HepG2 (cell line): Measurements from ENCODE around the gene ZFTA. TPM values are rescaled to one million over a fixed set of nuclear protein-coding genes. Genes with fewer than 3 reads are reported as not detected.

ENCODE experiments used
- ATAC-seq: fragments of 200-7000 bp; cut with Tn5 transposase; 3 replicates; pipeline ENCODE4 v1.9.1; 2020; ENCODE audit warnings: mild to moderate bottlenecking, moderate library complexity
- BruUV-seq: library from RNA; stranded (reverse); fragments of 400-500 nt; replicated peaks from 2 replicates; lab custom pipeline; 2021; lab: Mats Ljungman, UMichigan
- CTCF ChIA-PET: fragments of 300-600 bp; formaldehyde crosslinking; extraction: SDS; loops from one replicate; lab custom pipeline; 2021; ENCODE audit warnings: low total read pairs, inconsistent platforms, low intra/inter-chr PET ratio; lab: Yijun Ruan, JAX
- POLR2A ChIA-PET: fragments of 350-600 bp; sonication (Branson Sonifier 250); formaldehyde crosslinking; loops from one replicate; lab custom pipeline; 2020; ENCODE audit warnings: antibody characterized with exemption, inconsistent platforms; lab: Yijun Ruan, JAX
- DNase-seq: peaks from one replicate; pipeline ENCODE4 v3.0.0-alpha.2; 2015; ENCODE audit warnings: low spot score
- FAIRE-seq: peaks from 3 replicates; lab custom pipeline; 2011; peaks lifted over from hg19 to GRCh38; lab: Jason Lieb, UNC
- H2AFZ ChIP-seq: one replicate; pipeline ENCODE4 v1.6.1; 2011; ENCODE audit warnings: low read length, inconsistent platforms
- H3K27ac ChIP-seq: fragments of 300-600 bp; 3 replicates; pipeline ENCODE4 v1.8.0; 2011; ENCODE audit warnings: mixed run types, mild to moderate bottlenecking, mixed read lengths, low read length, inconsistent platforms; ENCODE audit not compliant: insufficient read depth; ENCODE audit errors: extremely low read length
- H3K27me3 ChIP-seq, 2 experiments: fragments of 200-600 bp in 1 of 2; 2 replicates in 1 of 2; 3 replicates in 1 of 2; pipeline versions ENCODE4 v1.6.0 to v1.8.0; 2011; ENCODE audit warnings: low read length in 2 of 2, mild to moderate bottlenecking in 2 of 2, moderate library complexity in 2 of 2, inconsistent platforms in 1 of 2; ENCODE audit not compliant: insufficient read depth in 2 of 2, control insufficient read depth in 1 of 2
- H3K36me3 ChIP-seq, 2 experiments: fragments of 200-600 bp in 1 of 2; replicated peaks in 1 of 2; 2 replicates in 1 of 2; 3 replicates in 1 of 2; pipeline versions ENCODE4 v1.5.1 to v1.8.0; 2011; ENCODE audit warnings: low read length in 2 of 2, inconsistent platforms in 1 of 2; ENCODE audit not compliant: insufficient read depth in 2 of 2, control insufficient read depth in 1 of 2
- H3K4me1 ChIP-seq: 2 replicates; pipeline ENCODE4 v1.5.1; 2012; ENCODE audit warnings: low read length, inconsistent platforms; ENCODE audit not compliant: insufficient read depth
- H3K4me2 ChIP-seq: 2 replicates; pipeline ENCODE4 v1.6.0; 2011; ENCODE audit warnings: low read depth, low read length, inconsistent platforms
- H3K4me3 ChIP-seq, 3 experiments: fragments of 200-600 bp in 1 of 3; sonication (generic), shearing (Covaris generic) in 1 of 3; replicated peaks in 1 of 3; 2 replicates each; pipeline ENCODE4 v1.5.1; 2011 to 2016; ENCODE audit warnings: low read length in 3 of 3, inconsistent platforms in 2 of 3, low read depth in 2 of 3, mild to moderate bottlenecking in 2 of 3, control low read depth in 1 of 3, mixed read lengths in 1 of 3; ENCODE audit not compliant: insufficient read depth in 1 of 3
- H3K79me2 ChIP-seq: one replicate; pipeline ENCODE4 v1.6.1; 2011; ENCODE audit warnings: low read length, inconsistent platforms; ENCODE audit not compliant: insufficient read depth
- H3K9ac ChIP-seq: 2 replicates; pipeline ENCODE4 v1.6.0; 2011; ENCODE audit warnings: mild to moderate bottlenecking, low read depth, low read length, inconsistent platforms; ENCODE audit not compliant: insufficient read depth
- H3K9me3 ChIP-seq: 2 replicates; pipeline ENCODE4 v1.5.1; 2012; ENCODE audit warnings: mild to moderate bottlenecking, low read length
- H4K20me1 ChIP-seq: 2 replicates; pipeline ENCODE4 v1.6.0; 2011; ENCODE audit warnings: inconsistent platforms, mild to moderate bottlenecking, low read length, moderate library complexity; ENCODE audit not compliant: insufficient read depth
- HDAC2 ChIP-seq: sonication (generic); formaldehyde crosslinking; IDR thresholded peaks from 2 replicates; pipeline ENCODE4 v1.4.0; 2020; ENCODE audit warnings: missing genetic modification reagents
- HNRNPK ChIP-seq: fragments of 200-400 bp; formaldehyde crosslinking; IDR thresholded peaks from 2 replicates; pipeline ENCODE4 v1.6.1; 2018; ENCODE audit warnings: low read length, low read depth, moderate library complexity, mild to moderate bottlenecking; ENCODE audit not compliant: poor library complexity, severe bottlenecking
- IRF2 ChIP-seq: IDR thresholded peaks from 2 replicates; pipeline ENCODE4 v1.6.1; 2018; ENCODE audit warnings: missing genetic modification reagents, missing compliant biosample characterization
- KDM5A ChIP-seq: fragments of 200-600 bp; sonication (generic); IDR thresholded peaks from 2 replicates; pipeline ENCODE4 v1.7.0; 2018; ENCODE audit warnings: antibody characterized with exemption, mild to moderate bottlenecking, low read length, borderline replicate concordance
- KDM6A ChIP-seq: IDR thresholded peaks from 2 replicates; pipeline ENCODE4 v1.6.1; 2016; ENCODE audit warnings: low read depth
- RARG ChIP-seq: sonication (generic); formaldehyde crosslinking; IDR thresholded peaks from 2 replicates; pipeline ENCODE4 v1.4.0; 2020; ENCODE audit warnings: low read depth, mild to moderate bottlenecking, missing genetic modification reagents
- ZNF138 ChIP-seq: sonication (generic); formaldehyde crosslinking; IDR thresholded peaks from 2 replicates; pipeline ENCODE4 v1.5.0; 2020; ENCODE audit warnings: mild to moderate bottlenecking, low read depth, missing genetic modification reagents
- ZNF230 ChIP-seq: sonication (generic); formaldehyde crosslinking; IDR thresholded peaks from 2 replicates; pipeline ENCODE4 v1.4.0; 2020; ENCODE audit warnings: mild to moderate bottlenecking, missing genetic modification reagents
- WGBS: methylation state at CpG from one replicate; pipeline ENCODE4 v1.1.6; 2017; ENCODE audit warnings: low lambda C conversion rate; 5-methylcytosine and 5-hydroxymethylcytosine counted together
- in situ Hi-C: cut with HindIII; loops from 2 replicates; pipeline ENCODE4 v1.10.0; 2017; ENCODE audit warnings: low pct_unique_long_range_greater_than_20kb; ENCODE audit not compliant: extremely low pct_ligation_motif_present
- intact Hi-C: fragments of 100-400 bp; cut with micrococcal nuclease; formaldehyde crosslinking; loops from one replicate; pipeline ENCODE4 v1.10.0; 2022; ENCODE audit not compliant: unreplicated experiment
- polyA plus RNA-seq, 8 experiments: library from polyadenylated mRNA; depleted of rRNA in 3 of 8; stranded (reverse) in 7 of 8; unstranded in 1 of 8; fragments of >200 nt; fragmentation: Illumina TruSeq in 4 of 8; extraction: Trizol in 4 of 8; gene quantifications; 2 replicates each; pipeline versions ENCODE4 v1.2.1 to v1.2.3, GENCODE V29; 2011 to 2016; ENCODE audit warnings: low read depth in 4 of 8, missing spikeins in 1 of 8, mixed read lengths in 1 of 8; ENCODE audit not compliant: insufficient read depth in 1 of 8
- total RNA-seq, 5 experiments: library from RNA; depleted of rRNA; stranded (reverse); fragments of >200 nt; fragmentation: Illumina TruSeq; extraction: Trizol; gene quantifications; 2 replicates each; pipeline ENCODE4 v1.2.3, GENCODE V29; 2016; ENCODE audit warnings: low read depth in 1 of 5
- TF ChIP-seq, protein P1 (sequence below): sonication (generic); formaldehyde crosslinking; IDR thresholded peaks from one replicate; pipeline ENCODE4 v1.5.1; 2020; ENCODE audit warnings: mild to moderate bottlenecking, missing genetic modification reagents; ENCODE audit errors: not compliant biosample characterization
- TF ChIP-seq, protein P2 (sequence below): sonication (generic); formaldehyde crosslinking; IDR thresholded peaks from 2 replicates; pipeline ENCODE4 v1.8.0; 2022; ENCODE audit warnings: missing genetic modification reagents, mild to moderate bottlenecking, inconsistent platforms, borderline replicate concordance

ZFTA gene
- total and polyA plus RNA-seq, 2 of the 13 experiments (the other 11 are each of a cell fraction or from before 2014, with no cell fraction given) = 3.9 to 10.4 TPM

DNA sequence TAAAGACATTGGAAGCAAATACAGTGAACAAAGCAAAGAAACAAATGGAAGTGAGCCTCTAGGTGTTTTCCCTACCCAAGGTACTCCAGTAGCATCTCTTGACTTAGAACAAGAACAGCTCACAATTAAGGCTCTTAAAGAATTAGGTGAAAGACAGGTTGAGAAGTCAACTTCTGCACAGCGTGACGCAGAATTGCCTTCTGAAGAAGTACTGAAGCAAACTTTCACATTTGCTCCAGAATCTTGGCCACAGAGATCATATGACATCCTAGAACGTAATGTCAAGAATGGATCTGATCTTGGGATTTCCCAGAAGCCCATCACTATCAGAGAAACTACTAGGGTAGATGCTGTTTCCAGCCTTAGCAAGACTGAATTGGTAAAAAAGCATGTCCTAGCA, 48.0 kb downstream of the ZFTA start:
- WGBS = 97% methylated on average over 3 of the region's 3 CpGs
- no peaks in the 10 kb centered on the region for H3K9me3 ChIP-seq

DNA sequence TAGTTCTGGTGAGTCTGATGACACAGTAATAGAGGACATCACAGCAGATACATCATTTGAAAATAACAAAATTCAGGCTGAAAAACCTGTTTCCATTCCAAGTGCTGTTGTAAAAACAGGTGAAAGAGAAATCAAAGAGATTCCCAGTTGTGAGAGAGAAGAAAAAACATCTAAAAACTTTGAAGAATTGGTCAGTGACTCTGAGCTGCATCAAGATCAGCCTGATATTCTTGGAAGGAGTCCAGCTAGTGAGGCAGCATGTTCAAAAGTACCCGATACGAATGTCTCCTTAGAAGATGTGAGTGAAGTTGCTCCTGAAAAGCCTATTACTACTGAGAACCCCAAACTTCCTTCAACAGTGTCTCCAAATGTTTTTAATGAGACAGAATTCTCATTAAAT, 48.6 kb downstream of the ZFTA start:
- Histone ChIP-seq H3K4me2 (no peak overlapping the region), H3K4me1 (peaks cover 10% of the 10 kb centered on the region), H3K27me3 (no peaks in the 10 kb centered on the region), H2AFZ (no peak overlapping the region), H3K9me3 (no peaks in the 10 kb centered on the region), H3K79me2 (no peaks in the 10 kb centered on the region), H3K36me3 (peaks cover 2 to 4% of the 10 kb centered on the region in 2 experiments; a peak in 1 of 5 replicates), H3K27ac (no peak overlapping the region), H4K20me1 (no peaks in the 10 kb centered on the region; the same call in 1 of the 2 replicates), H3K4me3 (no peak overlapping the region), H3K9ac (no peak overlapping the region)
- in situ Hi-C loops (no loop called here), intact Hi-C loops (no loop called here)
- ChIA-PET CTCF (no interaction called here), POLR2A (no interaction called here)
- no peak for ATAC-seq
- WGBS = 93% methylated on average over 2 of the region's 2 CpGs
- FAIRE-seq = no peak
- no TSS peak for BruUV-seq
- DNase-seq = no peak
- TF ChIP-seq IRF2 (CRISPR knock-in tag) (no peak), HDAC2 (no peak)
- TF ChIP-seq, protein P1, sequence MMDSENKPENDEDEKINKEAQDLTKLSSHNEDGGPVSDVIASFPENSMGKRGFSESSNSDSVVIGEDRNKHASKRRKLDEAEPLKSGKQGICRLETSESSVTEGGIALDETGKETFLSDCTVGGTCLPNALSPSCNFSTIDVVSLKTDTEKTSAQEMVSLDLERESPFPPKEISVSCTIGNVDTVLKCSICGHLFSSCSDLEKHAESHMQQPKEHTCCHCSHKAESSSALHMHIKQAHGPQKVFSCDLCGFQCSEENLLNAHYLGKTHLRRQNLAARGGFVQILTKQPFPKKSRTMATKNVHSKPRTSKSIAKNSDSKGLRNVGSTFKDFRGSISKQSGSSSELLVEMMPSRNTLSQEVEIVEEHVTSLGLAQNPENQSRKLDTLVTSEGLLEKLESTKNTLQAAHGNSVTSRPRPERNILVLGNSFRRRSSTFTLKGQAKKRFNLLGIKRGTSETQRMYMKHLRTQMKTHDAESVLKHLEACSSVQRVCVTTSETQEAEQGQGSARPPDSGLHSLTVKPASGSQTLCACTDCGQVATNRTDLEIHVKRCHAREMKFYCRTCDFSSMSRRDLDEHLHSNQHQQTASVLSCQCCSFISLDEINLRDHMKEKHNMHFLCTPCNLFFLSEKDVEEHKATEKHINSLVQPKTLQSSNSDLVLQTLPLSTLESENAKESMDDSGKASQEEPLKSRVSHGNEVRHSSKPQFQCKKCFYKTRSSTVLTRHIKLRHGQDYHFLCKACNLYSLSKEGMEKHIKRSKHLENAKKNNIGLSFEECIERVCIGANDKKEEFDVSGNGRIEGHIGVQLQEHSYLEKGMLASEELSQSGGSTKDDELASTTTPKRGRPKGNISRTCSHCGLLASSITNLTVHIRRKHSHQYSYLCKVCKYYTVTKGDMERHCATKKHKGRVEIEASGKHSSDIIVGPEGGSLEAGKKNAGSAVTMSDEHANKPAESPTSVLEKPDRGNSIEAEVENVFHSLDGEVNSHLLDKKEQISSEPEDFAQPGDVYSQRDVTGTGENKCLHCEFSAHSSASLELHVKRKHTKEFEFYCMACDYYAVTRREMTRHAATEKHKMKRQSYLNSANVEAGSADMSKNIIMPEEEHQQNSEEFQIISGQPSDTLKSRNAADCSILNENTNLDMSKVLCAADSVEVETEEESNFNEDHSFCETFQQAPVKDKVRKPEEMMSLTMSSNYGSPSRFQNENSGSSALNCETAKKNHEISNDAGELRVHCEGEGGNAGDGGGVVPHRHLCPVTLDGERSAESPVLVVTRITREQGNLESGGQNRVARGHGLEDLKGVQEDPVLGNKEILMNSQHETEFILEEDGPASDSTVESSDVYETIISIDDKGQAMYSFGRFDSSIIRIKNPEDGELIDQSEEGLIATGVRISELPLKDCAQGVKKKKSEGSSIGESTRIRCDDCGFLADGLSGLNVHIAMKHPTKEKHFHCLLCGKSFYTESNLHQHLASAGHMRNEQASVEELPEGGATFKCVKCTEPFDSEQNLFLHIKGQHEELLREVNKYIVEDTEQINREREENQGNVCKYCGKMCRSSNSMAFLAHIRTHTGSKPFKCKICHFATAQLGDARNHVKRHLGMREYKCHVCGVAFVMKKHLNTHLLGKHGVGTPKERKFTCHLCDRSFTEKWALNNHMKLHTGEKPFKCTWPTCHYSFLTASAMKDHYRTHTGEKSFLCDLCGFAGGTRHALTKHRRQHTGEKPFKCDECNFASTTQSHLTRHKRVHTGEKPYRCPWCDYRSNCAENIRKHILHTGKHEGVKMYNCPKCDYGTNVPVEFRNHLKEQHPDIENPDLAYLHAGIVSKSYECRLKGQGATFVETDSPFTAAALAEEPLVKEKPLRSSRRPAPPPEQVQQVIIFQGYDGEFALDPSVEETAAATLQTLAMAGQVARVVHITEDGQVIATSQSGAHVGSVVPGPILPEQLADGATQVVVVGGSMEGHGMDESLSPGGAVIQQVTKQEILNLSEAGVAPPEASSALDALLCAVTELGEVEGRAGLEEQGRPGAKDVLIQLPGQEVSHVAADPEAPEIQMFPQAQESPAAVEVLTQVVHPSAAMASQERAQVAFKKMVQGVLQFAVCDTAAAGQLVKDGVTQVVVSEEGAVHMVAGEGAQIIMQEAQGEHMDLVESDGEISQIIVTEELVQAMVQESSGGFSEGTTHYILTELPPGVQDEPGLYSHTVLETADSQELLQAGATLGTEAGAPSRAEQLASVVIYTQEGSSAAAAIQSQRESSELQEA = no peak

More for the DNA sequence above, 48.0 kb downstream of the ZFTA start:
- Histone ChIP-seq H2AFZ (no peak overlapping the region), H3K4me1 (peaks cover 3% of the 10 kb centered on the region), H4K20me1 (no peaks in the 10 kb centered on the region; the same call in 1 of the 2 replicates), H3K4me3 (no peak overlapping the region), H3K36me3 (peaks cover 2 to 4% of the 10 kb centered on the region in 2 experiments; a peak in 1 of 5 replicates), H3K9ac (no peak overlapping the region), H3K27me3 (no peaks in the 10 kb centered on the region), H3K79me2 (no peaks in the 10 kb centered on the region), H3K4me2 (no peak overlapping the region), H3K27ac (no peak overlapping the region)
- CTCF ChIA-PET = no interaction called here
- in situ Hi-C loops = no loop called here
- ATAC-seq (no peak), DNase-seq (no peak), FAIRE-seq (no peak)
- POLR2A ChIA-PET = no interaction called here
- no TSS peak for BruUV-seq
- intact Hi-C loops = no loop called here
- TF ChIP-seq KDM5A (no peak), KDM6A (no peak), ZNF230 (CRISPR knock-in tag) (no peak), HNRNPK (no peak), RARG (CRISPR knock-in tag) (no peak), ZNF138 (CRISPR knock-in tag) (no peak)
- TF ChIP-seq, protein P2, sequence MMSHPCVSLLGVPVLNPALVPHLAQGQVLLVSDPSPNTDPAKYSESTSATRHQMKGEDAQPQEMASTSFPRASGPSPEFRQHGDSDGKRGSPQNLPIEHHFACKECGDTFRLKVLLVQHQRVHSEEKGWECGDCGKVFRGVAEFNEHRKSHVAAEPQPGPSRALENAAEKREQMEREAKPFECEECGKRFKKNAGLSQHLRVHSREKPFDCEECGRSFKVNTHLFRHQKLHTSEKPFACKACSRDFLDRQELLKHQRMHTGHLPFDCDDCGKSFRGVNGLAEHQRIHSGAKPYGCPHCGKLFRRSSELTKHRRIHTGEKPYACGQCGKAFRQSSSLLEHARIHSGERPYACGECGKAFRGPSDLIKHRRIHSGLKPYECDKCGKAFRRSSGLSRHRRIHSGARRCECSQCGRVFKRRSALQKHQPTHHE (CRISPR knock-in tag) = no peak
